Measurements from ENCODE around the gene WASL.

DNA sequence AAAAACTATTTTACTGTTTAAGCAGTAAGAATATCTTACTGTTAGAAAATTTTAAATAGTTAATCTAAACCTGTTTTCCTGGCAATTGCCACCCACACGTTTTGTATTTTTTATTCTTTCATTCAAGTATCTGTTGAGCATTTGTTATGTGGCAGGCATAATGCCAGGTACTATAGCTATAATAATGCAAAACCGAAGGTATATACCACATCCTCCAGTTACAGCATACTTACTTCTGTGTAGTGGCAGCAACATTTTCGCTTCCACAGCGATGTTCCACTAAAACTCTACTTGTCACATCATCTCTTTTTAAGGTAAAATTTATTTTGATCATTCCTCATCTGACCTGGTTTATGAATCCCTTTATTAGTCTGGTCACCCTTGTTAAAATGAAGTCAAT is 30.0 kb downstream of the WASL start:
- TF ChIP-seq, protein P1, sequence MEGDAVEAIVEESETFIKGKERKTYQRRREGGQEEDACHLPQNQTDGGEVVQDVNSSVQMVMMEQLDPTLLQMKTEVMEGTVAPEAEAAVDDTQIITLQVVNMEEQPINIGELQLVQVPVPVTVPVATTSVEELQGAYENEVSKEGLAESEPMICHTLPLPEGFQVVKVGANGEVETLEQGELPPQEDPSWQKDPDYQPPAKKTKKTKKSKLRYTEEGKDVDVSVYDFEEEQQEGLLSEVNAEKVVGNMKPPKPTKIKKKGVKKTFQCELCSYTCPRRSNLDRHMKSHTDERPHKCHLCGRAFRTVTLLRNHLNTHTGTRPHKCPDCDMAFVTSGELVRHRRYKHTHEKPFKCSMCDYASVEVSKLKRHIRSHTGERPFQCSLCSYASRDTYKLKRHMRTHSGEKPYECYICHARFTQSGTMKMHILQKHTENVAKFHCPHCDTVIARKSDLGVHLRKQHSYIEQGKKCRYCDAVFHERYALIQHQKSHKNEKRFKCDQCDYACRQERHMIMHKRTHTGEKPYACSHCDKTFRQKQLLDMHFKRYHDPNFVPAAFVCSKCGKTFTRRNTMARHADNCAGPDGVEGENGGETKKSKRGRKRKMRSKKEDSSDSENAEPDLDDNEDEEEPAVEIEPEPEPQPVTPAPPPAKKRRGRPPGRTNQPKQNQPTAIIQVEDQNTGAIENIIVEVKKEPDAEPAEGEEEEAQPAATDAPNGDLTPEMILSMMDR (IDR thresholded peaks at IDR 0.05): no peak
- no peak for TF ChIP-seq POLR2A (IDR thresholded peaks at IDR 0.05; ENCODE audit: low read depth)
- TF ChIP-seq POLR2AphosphoS5 (IDR thresholded peaks at IDR 0.05): no peak
